Esophagus muscularis mucosa (tissue), 4 donors: ENCODE results near the gene TMEM50A.
"Not testable (repeated sequence)": the region's sequence is repeated elsewhere in the genome, so short reads cannot be mapped to it uniquely, and the experiment has no call there.

ENCODE experiments used
- EP300 ChIP-seq: sonication (generic); formaldehyde crosslinking; IDR thresholded peaks from one replicate; pipeline ENCODE4 v1.6.1; 2017; ENCODE audit warnings: antibody characterized with exemption
- POLR2A ChIP-seq: fragments of 450-650 bp; IDR thresholded peaks from one replicate; pipeline ENCODE4 v1.6.1; 2017; ENCODE audit warnings: antibody characterized with exemption, moderate library complexity, mild to moderate bottlenecking, low read depth
- POLR2AphosphoS5 ChIP-seq, 2 donors: sonication (generic); formaldehyde crosslinking; IDR thresholded peaks; one replicate each; pipeline ENCODE4 v1.6.1; 2017; ENCODE audit warnings: antibody characterized with exemption in 2 of 2
- TF ChIP-seq, protein P1 (sequence below), 3 experiments: fragments of 200-600 bp in 2 of 3; fragments of 450-650 bp in 1 of 3; sonication (generic) in 2 of 3; IDR thresholded peaks; one replicate each; pipeline ENCODE4 v1.5.1; 2017 to 2019; ENCODE audit warnings: antibody characterized with exemption in 3 of 3, mild to moderate bottlenecking in 2 of 3, moderate library complexity in 1 of 3

DNA sequence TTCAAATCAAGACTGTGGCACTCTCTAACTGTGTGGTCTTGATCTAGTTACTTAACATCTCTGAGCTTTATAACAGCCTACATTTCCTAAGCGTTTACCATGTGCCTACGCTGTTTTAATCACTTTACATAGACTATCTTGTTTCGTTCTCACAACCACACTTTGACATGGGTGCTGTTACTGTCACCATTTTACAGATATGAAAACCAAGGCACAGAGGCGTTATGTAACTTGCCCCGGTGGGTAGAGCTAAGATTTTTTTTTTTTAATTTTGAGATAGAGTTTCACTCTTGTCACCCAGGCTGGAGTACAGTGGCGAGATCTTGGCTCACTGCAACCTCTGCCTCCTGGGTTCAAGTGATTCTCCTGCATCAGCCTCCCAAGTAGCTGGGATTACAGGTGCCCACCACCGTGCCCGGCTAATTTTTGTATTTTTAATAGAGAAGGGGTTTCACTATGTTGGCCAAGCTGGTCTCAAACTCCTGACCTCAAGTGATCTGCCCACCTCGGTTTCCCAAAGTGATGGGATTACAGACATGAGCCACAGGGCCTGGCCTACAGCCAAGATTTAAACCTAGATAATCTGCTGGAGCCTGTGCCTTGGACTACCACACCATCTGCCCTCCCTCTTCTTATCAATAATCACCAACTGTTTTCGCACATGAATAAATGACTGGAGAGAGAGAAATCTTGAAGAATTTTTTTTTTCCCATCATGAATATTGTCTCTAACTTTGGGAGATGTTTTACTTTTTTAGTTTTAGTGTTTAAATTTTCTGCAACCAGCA lies 71.7 kb downstream of the TMEM50A start:
- TF ChIP-seq, protein P1, sequence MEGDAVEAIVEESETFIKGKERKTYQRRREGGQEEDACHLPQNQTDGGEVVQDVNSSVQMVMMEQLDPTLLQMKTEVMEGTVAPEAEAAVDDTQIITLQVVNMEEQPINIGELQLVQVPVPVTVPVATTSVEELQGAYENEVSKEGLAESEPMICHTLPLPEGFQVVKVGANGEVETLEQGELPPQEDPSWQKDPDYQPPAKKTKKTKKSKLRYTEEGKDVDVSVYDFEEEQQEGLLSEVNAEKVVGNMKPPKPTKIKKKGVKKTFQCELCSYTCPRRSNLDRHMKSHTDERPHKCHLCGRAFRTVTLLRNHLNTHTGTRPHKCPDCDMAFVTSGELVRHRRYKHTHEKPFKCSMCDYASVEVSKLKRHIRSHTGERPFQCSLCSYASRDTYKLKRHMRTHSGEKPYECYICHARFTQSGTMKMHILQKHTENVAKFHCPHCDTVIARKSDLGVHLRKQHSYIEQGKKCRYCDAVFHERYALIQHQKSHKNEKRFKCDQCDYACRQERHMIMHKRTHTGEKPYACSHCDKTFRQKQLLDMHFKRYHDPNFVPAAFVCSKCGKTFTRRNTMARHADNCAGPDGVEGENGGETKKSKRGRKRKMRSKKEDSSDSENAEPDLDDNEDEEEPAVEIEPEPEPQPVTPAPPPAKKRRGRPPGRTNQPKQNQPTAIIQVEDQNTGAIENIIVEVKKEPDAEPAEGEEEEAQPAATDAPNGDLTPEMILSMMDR (IDR thresholded peaks at IDR 0.05): not testable (repeated sequence)
- TF ChIP-seq EP300; POLR2AphosphoS5 (IDR thresholded peaks at IDR 0.05); POLR2A: not testable (repeated sequence)
